ENCODE data around the gene EGR1.
"Not testable (repeated sequence)": the region's sequence is repeated elsewhere in the genome, so short reads cannot be mapped to it uniquely, and the experiment has no call there.

Gene EGR1

DNA sequence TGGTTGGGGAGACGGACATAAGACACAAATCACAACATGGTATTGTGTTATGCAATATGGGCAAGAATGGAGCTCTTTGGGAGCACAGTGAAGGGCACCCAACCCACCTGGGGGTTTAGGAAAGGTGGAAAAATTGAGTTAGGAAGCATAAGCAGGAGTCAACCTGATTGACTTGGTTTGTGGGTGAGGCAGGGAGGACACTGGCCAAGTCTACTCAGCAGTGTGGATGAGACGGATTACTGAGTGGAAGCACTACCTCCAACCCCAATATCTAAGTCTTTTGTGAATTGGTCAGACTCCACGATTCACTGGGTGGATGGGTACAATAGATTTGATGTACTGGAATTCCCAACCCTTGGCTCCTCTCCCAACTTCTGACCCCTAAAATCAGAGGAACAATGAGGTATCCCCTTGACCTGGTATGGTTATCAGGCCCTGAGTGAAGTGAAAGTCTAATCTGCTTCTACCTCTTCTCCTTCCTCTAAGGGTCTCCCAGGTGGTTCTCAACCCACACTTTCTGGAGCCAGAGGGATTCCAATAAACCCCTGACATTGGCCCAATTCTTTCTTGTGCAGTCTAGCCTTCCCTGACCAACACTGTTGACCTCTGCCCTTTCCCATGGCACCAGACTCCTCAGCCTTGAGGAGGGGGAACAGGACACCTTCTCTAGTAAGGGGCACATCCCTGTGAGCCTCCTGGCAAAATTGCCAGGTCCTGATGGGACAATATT lies 5.2 kb downstream of the EGR1 start:
- DNase-seq = no peak

DNA sequence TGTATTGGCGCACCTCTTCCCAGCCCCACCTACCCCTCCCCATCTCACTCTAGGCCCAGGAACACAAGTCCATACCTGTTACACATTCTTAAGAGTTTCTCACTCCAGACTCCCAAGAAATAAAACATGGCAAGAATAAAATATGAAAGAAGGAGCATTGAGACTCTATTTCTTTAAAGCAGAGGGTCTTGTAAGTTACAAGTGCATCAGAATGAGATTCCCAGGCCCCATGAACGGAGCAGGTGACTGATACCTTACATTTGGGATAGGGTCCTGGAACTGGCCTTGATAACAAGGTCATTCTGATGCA lies 5.7 kb downstream of the EGR1 start:
- no peak for DNase-seq

DNA sequence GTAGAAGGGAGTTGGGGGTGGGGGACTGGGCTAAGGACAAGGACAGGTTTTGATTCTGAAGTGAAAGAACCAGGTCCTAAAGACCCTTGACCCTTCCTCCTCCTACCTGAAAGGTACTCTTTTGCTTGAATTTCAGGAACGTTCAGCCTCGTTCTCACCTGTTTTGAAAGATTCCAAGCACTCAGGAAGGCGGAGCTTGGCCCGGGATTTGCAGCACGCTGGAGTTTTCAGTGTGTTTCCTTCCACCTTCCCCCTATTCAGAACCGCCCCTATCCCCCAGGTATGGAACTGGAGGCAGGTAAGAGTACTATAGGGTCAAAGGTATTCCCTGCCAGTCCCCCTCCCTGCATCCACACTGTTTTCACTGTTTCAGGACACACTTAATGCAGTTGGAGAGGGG lies 7.1 kb downstream of the EGR1 start:
- no peak for DNase-seq

DNA sequence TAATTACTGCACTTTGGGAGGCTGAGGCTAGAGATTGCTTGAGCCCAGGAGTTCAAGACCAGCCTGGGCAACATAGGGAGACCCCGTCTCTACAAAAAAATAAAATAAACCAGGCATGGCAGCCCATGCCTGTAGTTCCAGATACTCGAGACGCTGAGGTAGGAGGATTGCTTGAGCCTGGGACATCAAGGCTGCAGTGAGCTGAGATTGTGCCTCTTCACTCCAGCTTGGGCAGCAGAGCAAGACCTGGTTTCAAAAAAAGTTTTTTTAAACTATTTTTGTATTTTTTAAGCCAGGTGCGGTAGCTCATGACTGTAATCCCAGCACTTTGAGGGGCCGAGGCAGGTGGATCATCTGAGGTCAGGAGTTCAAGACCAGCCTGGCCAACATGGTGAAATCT lies 7.9 kb downstream of the EGR1 start:
- DNase-seq = not testable (repeated sequence)

DNA sequence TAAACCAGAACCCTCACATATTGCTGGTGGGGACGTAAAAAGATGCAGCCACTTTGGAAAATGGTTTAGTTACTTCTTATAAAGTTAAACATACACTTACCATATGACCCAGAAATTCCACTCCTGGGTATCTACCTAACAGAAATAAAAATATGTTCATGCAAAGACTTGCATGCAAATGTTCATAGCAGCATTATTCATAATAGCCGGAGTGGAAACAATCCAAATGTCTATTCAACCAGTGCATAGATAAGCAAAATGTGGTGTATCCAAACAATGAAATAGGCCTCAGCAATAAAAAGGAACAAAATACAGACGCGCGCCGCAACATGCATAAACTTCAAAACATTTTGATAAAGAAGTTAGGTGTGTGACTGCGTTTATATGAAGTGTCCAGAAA lies 11.6 kb downstream of the EGR1 start:
- DNase-seq = no peak

DNA sequence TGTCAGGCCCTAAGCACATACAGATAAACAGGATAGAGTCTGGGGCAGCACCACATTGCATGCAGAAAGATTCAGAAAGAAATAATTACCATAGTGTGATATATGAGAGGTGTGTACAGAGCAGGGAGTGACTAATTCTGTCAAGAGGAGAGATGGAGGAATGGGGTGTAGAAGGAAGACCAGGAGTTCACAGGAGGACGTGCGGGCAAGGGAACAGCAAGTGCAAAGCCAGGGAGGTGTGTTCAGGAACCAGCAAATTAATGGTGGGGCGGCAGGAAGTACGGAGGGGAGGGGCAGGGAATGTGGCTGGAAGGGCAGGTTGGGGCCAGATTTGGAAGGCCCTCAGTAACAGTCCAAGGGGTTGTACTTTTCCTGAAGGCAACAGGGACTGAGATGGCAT lies 17.4 kb downstream of the EGR1 start:
- no peak for DNase-seq

- DNase-seq = no peak
Measured at GRCh38 chr5:138488481-138488945, 23.2 kb downstream of the EGR1 start.

DNA sequence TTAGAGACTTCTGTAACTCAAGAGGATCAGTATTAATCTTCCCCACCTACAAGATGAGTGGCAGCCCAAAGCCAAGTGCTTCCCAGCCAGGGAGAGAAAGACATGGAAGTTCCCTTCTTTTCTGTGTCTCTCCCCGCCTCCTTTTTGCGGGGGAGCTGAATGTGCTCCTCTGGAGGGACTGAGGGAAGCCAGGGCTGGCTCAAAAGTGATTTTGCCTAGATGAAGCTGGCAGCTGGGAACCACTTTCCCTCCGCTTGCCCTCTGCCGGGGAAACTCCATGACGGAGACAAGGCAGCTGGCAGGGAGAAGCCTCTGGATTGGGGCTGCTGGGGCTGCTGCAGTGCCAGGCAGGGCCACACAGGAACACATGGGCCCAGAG lies 24.4 kb downstream of the EGR1 start:
- no peak for DNase-seq

DNA sequence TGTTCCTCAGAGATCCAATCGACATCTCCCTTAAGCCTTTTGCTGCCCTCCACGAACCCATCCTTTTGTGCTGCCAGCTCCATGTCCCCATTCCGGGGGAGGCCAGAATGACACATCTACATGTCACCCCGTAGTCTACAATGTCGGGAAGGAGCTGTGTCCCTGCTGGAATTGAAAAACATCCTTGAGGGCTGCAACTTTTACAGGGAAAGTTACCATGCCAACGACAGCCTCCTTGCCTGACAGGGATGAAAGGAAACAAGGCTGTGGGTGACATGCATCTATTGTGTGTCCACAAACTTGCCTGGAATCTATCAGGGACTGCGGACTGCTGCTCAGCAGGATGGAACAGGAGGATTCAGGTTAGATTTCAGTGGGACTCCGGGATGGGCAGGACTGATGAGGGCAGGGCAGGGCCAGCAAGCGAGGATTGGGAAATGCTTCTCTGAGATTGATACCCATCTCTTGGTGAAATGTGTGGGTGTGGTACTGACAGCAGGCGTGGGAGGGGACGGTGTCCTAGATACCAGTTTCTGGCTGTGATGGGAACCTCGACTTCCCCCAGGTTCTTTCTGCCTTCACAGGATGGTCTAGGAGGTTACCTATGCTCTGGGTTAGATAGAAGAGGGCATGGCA lies 25.5 kb downstream of the EGR1 start:
- DNase-seq = no peak

- no peak for DNase-seq
Measured at GRCh38 chr5:138491284-138491648, 26.0 kb downstream of the EGR1 start.

GRCh38 chr5:138491669-138492559 lies 26.6 kb downstream of the EGR1 start:
- peak; percentile 80 for DNase-seq

DNA sequence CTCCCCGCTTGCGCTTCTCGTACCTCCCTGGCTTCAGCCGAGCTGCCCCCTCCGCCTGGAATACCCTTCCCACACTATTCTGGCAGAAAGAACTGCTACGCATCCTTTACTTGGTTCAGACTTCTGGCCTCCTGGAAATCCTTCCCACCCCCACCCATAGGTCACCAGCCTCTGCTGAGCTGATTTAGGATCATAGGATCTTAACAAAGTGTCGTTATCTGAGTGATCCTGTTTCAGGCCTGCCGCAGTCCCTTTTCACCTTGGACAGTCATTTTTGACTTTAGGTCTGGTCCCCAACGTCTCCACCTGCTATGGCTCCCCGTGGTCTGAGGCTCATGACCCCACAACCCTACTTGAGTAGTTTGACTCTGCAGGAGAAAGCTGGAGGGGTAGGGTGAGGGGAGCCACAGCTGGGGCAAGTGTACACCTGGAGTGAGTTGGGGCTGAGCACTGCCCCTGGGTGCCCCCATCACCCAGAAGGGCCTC lies 27.3 kb downstream of the EGR1 start:
- no peak for DNase-seq

DNA sequence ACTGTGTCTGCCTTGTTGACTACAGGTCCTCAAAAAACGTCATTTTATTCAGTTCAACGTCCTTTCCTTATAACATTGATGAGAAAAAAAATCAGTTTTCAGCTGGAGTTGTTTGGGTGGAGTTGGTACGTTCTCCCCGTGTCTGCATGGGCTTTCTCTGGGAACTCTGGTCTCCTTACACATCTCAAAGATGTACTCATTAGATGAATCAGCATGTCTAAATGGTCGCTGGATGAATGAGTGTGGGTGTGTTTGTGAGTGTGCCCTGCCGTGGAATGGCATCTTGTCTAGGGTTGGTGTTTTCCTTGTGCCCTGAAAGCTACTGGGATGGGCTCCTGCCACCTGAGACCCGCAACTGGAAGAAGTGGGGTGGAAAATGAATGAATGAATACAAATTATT lies 30.1 kb downstream of the EGR1 start:
- no peak for DNase-seq

DNA sequence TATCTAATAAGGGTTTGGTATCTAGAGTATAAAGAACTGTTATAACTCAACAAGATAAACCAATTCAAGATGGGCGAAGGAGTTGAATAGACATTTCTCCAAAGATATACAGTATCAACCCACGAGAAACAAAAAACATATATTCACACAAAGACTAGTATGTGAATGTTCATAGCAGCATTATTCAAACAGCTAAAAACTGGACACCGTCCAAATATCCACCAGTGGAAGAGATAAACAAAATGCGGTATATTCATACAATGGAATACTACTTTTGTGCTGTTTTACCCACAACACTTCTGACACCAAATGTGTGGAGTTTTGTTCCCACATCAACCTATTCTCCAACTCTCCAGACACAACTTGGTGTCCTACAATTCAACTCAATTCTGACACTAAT lies 33.1 kb downstream of the EGR1 start:
- DNase-seq = no peak

- DNase-seq = no peak
Measured at GRCh38 chr5:138502121-138502520, 36.8 kb downstream of the EGR1 start.

DNA sequence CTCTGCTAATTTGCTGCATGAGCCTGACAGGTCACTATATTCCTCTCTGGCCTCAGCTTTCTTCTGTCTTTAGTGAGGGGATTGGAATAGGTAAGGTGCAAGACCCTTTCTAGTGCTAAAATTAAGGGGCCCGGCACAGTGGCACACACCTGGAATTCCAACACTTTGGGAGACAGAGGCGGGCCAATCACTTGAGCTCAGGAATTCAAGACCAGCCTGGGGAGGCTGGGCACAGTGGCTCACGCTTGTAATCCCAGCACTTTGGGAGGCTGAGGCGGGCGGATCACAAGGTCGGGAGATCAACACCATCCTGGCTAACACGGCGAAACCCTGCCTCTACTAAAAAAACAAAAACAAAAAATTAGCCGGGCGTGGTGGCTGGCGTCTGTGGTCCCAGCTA lies 37.2 kb downstream of the EGR1 start:
- no peak for DNase-seq

DNA sequence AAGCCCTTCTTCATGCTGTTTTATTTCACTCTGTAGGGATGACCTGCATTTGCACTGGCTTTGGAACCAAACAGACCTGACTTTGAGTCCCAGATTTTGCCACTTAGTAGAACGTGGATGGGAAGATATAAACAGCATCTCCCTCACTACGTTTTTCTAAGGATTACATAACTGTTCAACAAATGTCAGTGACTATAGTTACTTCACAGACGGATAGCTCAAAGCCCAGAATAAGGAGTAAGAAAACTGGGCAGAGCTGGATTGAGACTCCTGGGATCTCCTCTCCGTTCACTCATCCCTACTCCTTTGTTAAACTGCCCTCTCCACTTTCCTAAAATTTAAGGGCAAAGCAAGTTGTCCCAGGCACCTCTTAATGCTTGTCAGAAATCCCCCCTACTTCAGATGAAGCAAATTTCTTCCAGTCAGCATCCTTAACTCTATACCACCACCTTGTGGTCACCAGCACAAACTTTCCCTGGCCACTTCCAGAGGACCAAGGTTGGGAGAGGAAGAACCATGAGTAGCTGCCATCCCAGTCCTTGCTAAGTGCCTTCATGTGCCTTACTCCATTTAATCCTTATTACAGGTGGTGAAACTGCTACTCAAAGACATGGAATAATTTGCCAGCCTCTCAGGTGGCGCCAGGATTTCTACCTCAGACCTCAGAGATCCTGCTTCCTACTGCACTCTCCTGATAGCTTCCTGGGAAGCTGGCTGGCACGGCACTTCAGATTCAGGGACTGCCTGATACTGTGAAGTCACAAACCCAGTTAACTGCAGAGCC lies 38.4 kb downstream of the EGR1 start:
- DNase-seq = no peak

- no peak for DNase-seq
Measured at GRCh38 chr5:138504799-138505198, 39.5 kb downstream of the EGR1 start.

- no peak for DNase-seq
Measured at GRCh38 chr5:138506370-138507306, 41.4 kb downstream of the EGR1 start.

DNA sequence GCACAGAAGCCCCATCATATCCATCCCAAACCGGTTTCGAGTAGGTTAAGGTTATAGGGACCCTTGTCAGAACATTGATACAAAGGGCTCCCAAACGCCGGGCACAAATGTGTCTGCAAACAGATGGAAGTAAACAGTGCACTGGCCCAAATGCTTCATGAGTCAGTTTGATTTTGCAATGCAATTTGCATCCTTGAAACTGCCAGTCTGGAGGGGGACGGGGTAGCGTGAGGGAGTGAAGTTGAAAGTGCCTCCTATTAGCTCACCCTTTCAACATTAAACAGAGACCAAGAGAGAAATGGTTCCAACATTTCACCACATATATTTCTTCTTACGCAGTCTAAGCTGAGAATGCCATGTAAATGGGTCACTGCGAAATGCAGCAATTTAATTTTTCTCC lies 42.2 kb downstream of the EGR1 start:
- not testable (repeated sequence) for DNase-seq

- DNase-seq = no peak
Measured at GRCh38 chr5:138508958-138509357, 43.7 kb downstream of the EGR1 start.

GRCh38 chr5:138514021-138514420 lies 48.7 kb downstream of the EGR1 start:
- DNase-seq = no peak

Data from stimulated activated CD4-positive, alpha-beta T cell treated with anti-CD3 and anti-CD28 coated beads, Interleukin-12 subunit alpha, Interleukin-12 subunit beta, amount 100 ng/mL, for 4 hours (primary cell).